GM12878 (cell line): ENCODE measurements around the gene TOLLIP. TPM values are rescaled to one million over a fixed set of nuclear protein-coding genes. Genes with fewer than 3 reads are reported as not detected.

Experiments used
- ATAC-seq: fragments of 200-7000 bp; cut with Tn5 transposase; 3 replicates; pipeline ENCODE4 v1.9.1; 2020; ENCODE audit warnings: mild to moderate bottlenecking, moderate library complexity
- BruUV-seq: library from RNA; stranded (reverse); fragments of 400-500 nt; replicated peaks from 2 replicates; lab custom pipeline; 2021; lab: Mats Ljungman, UMichigan
- CTCF ChIA-PET: fragments of 300-600 bp; sonication (Branson Sonifier 250); formaldehyde crosslinking; extraction: SDS; loops from one replicate; lab custom pipeline; 2021; ENCODE audit warnings: inconsistent platforms; lab: Yijun Ruan, JAX
- POLR2A ChIA-PET: fragments of 350-600 bp; formaldehyde crosslinking; extraction: SDS; loops from one replicate; lab custom pipeline; 2021; ENCODE audit warnings: inconsistent platforms; lab: Charles Lee
- RAD21 ChIA-PET: fragments of 300-600 bp; sonication (Branson Sonifier 250); formaldehyde crosslinking; loops from one replicate; lab custom pipeline; 2023; ENCODE audit warnings: antibody characterized with exemption; ENCODE audit not compliant: unreplicated experiment; lab: Charles Lee
- SMC1A ChIA-PET: fragments of 300-600 bp; sonication (Branson Sonifier 250); formaldehyde crosslinking; loops from one replicate; lab custom pipeline; 2023; ENCODE audit not compliant: unreplicated experiment, uncharacterized antibody; lab: Charles Lee
- DNase-seq: peaks from one replicate; pipeline ENCODE4 v3.0.0-alpha.2; 2011; ENCODE audit warnings: low read depth, low spot score
- FAIRE-seq: peaks from 3 replicates; lab custom pipeline; 2011; peaks lifted over from hg19 to GRCh38; lab: Jason Lieb, UNC
- H2AFZ ChIP-seq: 2 replicates; pipeline ENCODE4 v1.6.0; 2011; ENCODE audit warnings: low read depth, low read length, control low read depth; ENCODE audit not compliant: control insufficient read depth
- H3K27ac ChIP-seq: 2 replicates; pipeline ENCODE4 v1.5.1; 2011; ENCODE audit warnings: control low read depth; ENCODE audit not compliant: control insufficient read depth, insufficient read depth
- H3K27me3 ChIP-seq, 2 experiments: replicated peaks in 1 of 2; 2 replicates each; pipeline versions ENCODE4 v1.6.0 to v1.6.1; 2011; ENCODE audit warnings: low read length in 1 of 2; ENCODE audit not compliant: control insufficient read depth in 2 of 2, insufficient read depth in 2 of 2
- H3K36me3 ChIP-seq, 2 experiments: 2 replicates each; pipeline ENCODE4 v1.5.1; 2011; ENCODE audit warnings: low read length in 1 of 2; ENCODE audit not compliant: control insufficient read depth in 2 of 2, insufficient read depth in 2 of 2
- H3K4me1 ChIP-seq: 2 replicates; pipeline ENCODE4 v1.6.1; 2011; ENCODE audit warnings: mild to moderate bottlenecking, low read length, moderate library complexity, mixed read lengths; ENCODE audit not compliant: control insufficient read depth, insufficient read depth
- H3K4me2 ChIP-seq: 2 replicates; pipeline ENCODE4 v1.6.0; 2011; ENCODE audit warnings: control low read depth; ENCODE audit not compliant: control insufficient read depth, insufficient read depth
- H3K4me3 ChIP-seq: fragments of 200-600 bp; sonication (generic); 2 replicates; pipeline ENCODE4 v1.5.1; 2016
- H3K79me2 ChIP-seq: 2 replicates; pipeline ENCODE4 v1.6.0; 2011; ENCODE audit warnings: low read length; ENCODE audit not compliant: control insufficient read depth, insufficient read depth
- H3K9ac ChIP-seq: 2 replicates; pipeline ENCODE4 v1.8.0; 2011; ENCODE audit warnings: low read length, control low read depth, mixed read lengths; ENCODE audit not compliant: control insufficient read depth, insufficient read depth
- H3K9me3 ChIP-seq: replicated peaks from 3 replicates; pipeline ENCODE4 v1.5.1; 2011; ENCODE audit warnings: mild to moderate bottlenecking, low read length; ENCODE audit not compliant: control insufficient read depth, insufficient read depth
- H4K20me1 ChIP-seq: 2 replicates; pipeline ENCODE4 v1.6.0; 2011; ENCODE audit not compliant: control insufficient read depth, insufficient read depth
- ATF3 ChIP-seq: IDR thresholded peaks from 2 replicates; pipeline ENCODE4 v1.6.1; 2011; ENCODE audit warnings: low read depth, mild to moderate bottlenecking, low read length, moderate library complexity, borderline replicate concordance; ENCODE audit errors: extremely low read depth
- CREB1 ChIP-seq: IDR thresholded peaks from 2 replicates; pipeline ENCODE4 v1.6.1; 2012; ENCODE audit warnings: low read depth, mild to moderate bottlenecking, inconsistent platforms
- FOS ChIP-seq: IDR thresholded peaks from 3 replicates; pipeline ENCODE4 v1.6.1; 2011; ENCODE audit warnings: borderline replicate concordance; ENCODE audit not compliant: insufficient read length; ENCODE audit errors: extremely low read depth
- HCFC1 ChIP-seq: fragments of 150-350 bp; IDR thresholded peaks from 2 replicates; pipeline ENCODE4 v1.6.1; 2014; ENCODE audit warnings: low read length
- IRF5 ChIP-seq: fragments of 450-650 bp; IDR thresholded peaks from 2 replicates; pipeline ENCODE4 v1.6.1; 2017; ENCODE audit warnings: borderline replicate concordance
- POLR2A ChIP-seq: IDR thresholded peaks from 2 replicates; pipeline ENCODE4 v1.6.1; 2011; ENCODE audit warnings: low read depth, mild to moderate bottlenecking, low read length
- REST ChIP-seq: IDR thresholded peaks from 2 replicates; pipeline ENCODE4 v1.6.1; 2012; ENCODE audit warnings: mild to moderate bottlenecking, low read depth, low read length
- RUNX3 ChIP-seq: IDR thresholded peaks from 2 replicates; pipeline ENCODE4 v1.6.1; 2012; ENCODE audit warnings: low read length, inconsistent platforms
- SIN3A ChIP-seq: IDR thresholded peaks from 2 replicates; pipeline ENCODE4 v1.6.1; 2012; ENCODE audit warnings: low read depth, low read length, improper control_type of control experiment
- SP1 ChIP-seq: IDR thresholded peaks from one replicate; pipeline ENCODE4 v1.6.1; 2011; ENCODE audit warnings: low read depth, low read length
- WGBS: methylation state at CpG from one replicate; pipeline ENCODE4 v1.1.6; 2016; ENCODE audit warnings: low lambda C conversion rate; ENCODE audit not compliant: insufficient replicate concordance, insufficient coverage; ENCODE audit errors: missing lambda C conversion rate; 5-methylcytosine and 5-hydroxymethylcytosine counted together
- in situ Hi-C: fragments of 300-500 bp; cut with MboI; formaldehyde crosslinking; loops from 9 replicates; pipeline ENCODE4 v1.14.3; 2018; ENCODE audit warnings: mixed read lengths
- intact Hi-C: fragments of 100-400 bp; cut with micrococcal nuclease; formaldehyde crosslinking; loops from one replicate; pipeline ENCODE4 v1.14.2; 2022; ENCODE audit not compliant: unreplicated experiment
- polyA plus RNA-seq, 11 experiments: library from polyadenylated mRNA; depleted of rRNA in 4 of 11; unstranded in 6 of 11; stranded (reverse) in 5 of 11; fragments of >200 nt; fragmentation: Nextera tagmentation in 4 of 11; fragmentation: Illumina TruSeq in 1 of 11; extraction: Ambion mirVana in 4 of 11; extraction: Trizol in 1 of 11; gene quantifications; 1 replicate in 1 of 11; 2 replicates in 10 of 11; pipeline versions ENCODE4 v1.2.1 to v1.2.3, GENCODE V29; 2011 to 2016; ENCODE audit warnings: inconsistent platforms in 2 of 11, missing spikeins in 2 of 11, low read depth in 1 of 11
- total RNA-seq, 4 experiments: library from RNA; depleted of rRNA in 3 of 4; stranded (reverse); fragments of >200 nt in 3 of 4; fragmentation: Illumina TruSeq in 1 of 4; extraction: Trizol in 1 of 4; gene quantifications; 2 replicates each; pipeline versions ENCODE4 v1.2.1 to v1.2.3, GENCODE V29; 2013 to 2021

Gene TOLLIP
- total and polyA plus RNA-seq, 10 of the 15 experiments (the other 5 are each of a cell fraction or from before 2014, with no cell fraction given), result 0.47 to 39.5 (median 21.6) TPM

- TF ChIP-seq CREB1 (no peak), SP1 (no peak)
These were observed 8.0 kb downstream of the TOLLIP start (continued) for GRCh38 chr11:1301220-1302000.

- no peak for ATAC-seq
- in situ Hi-C loops, result no loop called here
- BruUV-seq, result no TSS peak
These were observed 8.8 kb downstream of the TOLLIP start for GRCh38 chr11:1300569-1301187.

More at GRCh38 chr11:1300569-1301187, 8.8 kb downstream of the TOLLIP start:
- ChIA-PET SMC1A (no interaction called here), RAD21 (no interaction called here), CTCF (no interaction called here), POLR2A (no interaction called here)
- no peak for FAIRE-seq
- H4K20me1 ChIP-seq, result no peaks in the 10 kb centered on the region; the same call in 1 of the 2 replicates
- H3K79me2 ChIP-seq, result no peaks in the 10 kb centered on the region; the same call in 1 of the 2 replicates
- H3K27ac ChIP-seq, result no peak overlapping the region
- H3K4me3 ChIP-seq, result no peak overlapping the region
- H3K27me3 ChIP-seq, result no peaks in the 10 kb centered on the region
- no peak overlapping the region for H3K4me2 ChIP-seq
- peaks cover 0 to 5% of the 10 kb centered on the region in 2 experiments; a peak in 3 of 4 replicates for H3K36me3 ChIP-seq
- H2AFZ ChIP-seq, result no peak overlapping the region
- no peaks in the 10 kb centered on the region; the same call in 2 of the 3 replicates for H3K9me3 ChIP-seq
- no peak for DNase-seq
- intact Hi-C loops, result loop anchor here (10.0 kb wide), 2 partner anchors 84 to 274 kb away; partner anchors contain the start of genes BRSK2 and DUSP8
- H3K4me1 ChIP-seq, result no peaks in the 10 kb centered on the region
- H3K9ac ChIP-seq, result no peak overlapping the region
- WGBS, result 95% methylated on average over 28 of the region's 28 CpGs
- TF ChIP-seq ATF3, result no peak
- no peak for TF ChIP-seq POLR2A
- TF ChIP-seq REST, result no peak
- TF ChIP-seq SIN3A, result no peak
- TF ChIP-seq HCFC1, result no peak
- no peak for TF ChIP-seq FOS
- no peak for TF ChIP-seq IRF5
- TF ChIP-seq RUNX3, result no peak
